Stomach (tissue), 9 donors: ENCODE results near the gene DYRK1A. TPM values are rescaled to one million over a fixed set of nuclear protein-coding genes. Genes with fewer than 3 reads are reported as not detected.
A peak's percentile ranks its signal among the peaks of the same experiment; 100 is the strongest.

ENCODE experiments used
- DNase-seq, 2 donors: peaks; one replicate each; pipeline versions ENCODE4 v3.0.0 to v3.0.0-alpha.2; 2013 to 2019
- H3K27ac ChIP-seq, 5 donors: fragments of 200-600 bp in 4 of 5; sonication (generic) in 4 of 5; one replicate each; pipeline ENCODE4 v1.5.1; 2013 to 2019; ENCODE audit warnings: mild to moderate bottlenecking in 1 of 5, moderate library complexity in 1 of 5
- H3K27me3 ChIP-seq, 3 donors: fragments of 200-600 bp; sonication (generic); one replicate each; pipeline ENCODE4 v1.5.1; 2017 to 2019; ENCODE audit warnings: mixed run types in 1 of 3
- H3K36me3 ChIP-seq, 4 donors: fragments of 200-600 bp; sonication (generic); 1 replicate in 3 of 4; 2 replicates in 1 of 4; pipeline ENCODE4 v1.5.1; 2016 to 2019
- H3K4me1 ChIP-seq, 4 donors: fragments of 200-600 bp; sonication (generic); one replicate each; pipeline ENCODE4 v1.5.1; 2016 to 2019
- H3K4me3 ChIP-seq, 4 donors: fragments of 200-600 bp; sonication (generic) in 3 of 4; one replicate each; pipeline ENCODE4 v1.5.1; 2016 to 2019; ENCODE audit warnings: mild to moderate bottlenecking in 1 of 4
- H3K9me3 ChIP-seq, 4 donors: fragments of 200-600 bp; sonication (generic); one replicate each; pipeline ENCODE4 v1.5.1; 2016 to 2019
- CTCF ChIP-seq, 7 experiments: fragments of 450-650 bp in 4 of 7; fragments of 200-600 bp in 3 of 7; sonication (generic) in 3 of 7; IDR thresholded peaks; one replicate each; pipeline ENCODE4 v1.5.1; 2016 to 2019; ENCODE audit warnings: antibody characterized with exemption in 7 of 7, control low read depth in 2 of 7, mild to moderate bottlenecking in 1 of 7
- EP300 ChIP-seq: sonication (generic); formaldehyde crosslinking; IDR thresholded peaks from one replicate; pipeline ENCODE4 v1.6.1; 2017; ENCODE audit warnings: antibody characterized with exemption
- POLR2A ChIP-seq, 4 donors: fragments of 450-650 bp; IDR thresholded peaks; one replicate each; pipeline ENCODE4 v1.6.1; 2016; ENCODE audit warnings: antibody characterized with exemption in 4 of 4, control low read depth in 2 of 4, mild to moderate bottlenecking in 1 of 4, moderate library complexity in 1 of 4
- POLR2AphosphoS5 ChIP-seq, 3 donors: sonication (generic); formaldehyde crosslinking; IDR thresholded peaks; one replicate each; pipeline ENCODE4 v1.6.1; 2016; ENCODE audit warnings: antibody characterized with exemption in 3 of 3
- WGBS, 5 donors: extraction: QIAGEN DNeasy Blood & Tissue Kit in 3 of 5; methylation state at CpG; one replicate each; pipeline versions ENCODE4 v1.1.5 to v1.1.7; 2013 to 2018; 5-methylcytosine and 5-hydroxymethylcytosine counted together
- intact Hi-C: fragments of 100-400 bp; cut with DNase I; formaldehyde crosslinking; loops from one replicate; pipeline ENCODE4 v1.15.1; 2023; ENCODE audit warnings: low total_unique reads
- polyA plus RNA-seq, 3 donors: library from polyadenylated mRNA; stranded (reverse); fragments of 200-250 nt; gene quantifications; one replicate each; pipeline ENCODE4 v1.2.3, GENCODE V29; 2013
- total RNA-seq, 5 donors: library from RNA; depleted of rRNA; stranded (reverse); fragments of >200 nt; gene quantifications; one replicate each; pipeline versions ENCODE4 v1.1.0 to v1.2.3, GENCODE V29; 2014 to 2016
- donor health status: healthy with polysubstance abuse.
- donor health status: Bipolar disorder and iron deficiency.
- donor health status: healthy.

Gene DYRK1A
- total and polyA plus RNA-seq, 8 donors, result 10.1 to 124 (median 67.0) TPM

- Histone ChIP-seq H3K4me1 (peaks cover 13 to 75% (median 50%) of the 10 kb centered on the region in 4 donors), H3K36me3 (no peaks in the 10 kb centered on the region), H3K9me3 (no peaks in the 10 kb centered on the region), H3K27ac (no peak overlapping the region), H3K4me3 (no peak overlapping the region), H3K27me3 (no peaks in the 10 kb centered on the region)
- intact Hi-C loops, result no loop called here
- DNase-seq, result no peak
- no peak for TF ChIP-seq POLR2AphosphoS5 (IDR thresholded peaks at IDR 0.05)
- no peak for TF ChIP-seq EP300
- TF ChIP-seq POLR2A (IDR thresholded peaks at IDR 0.05), result no peak
- TF ChIP-seq CTCF (IDR thresholded peaks at IDR 0.05), result no peak
- WGBS, 5 donors, result 72 to 87% (median 78%) methylated on average over 2 of the region's 2 CpGs
Observed at GRCh38 chr21:37436174-37436573, 69.6 kb downstream of the DYRK1A start.

GRCh38 chr21:37437376-37438080, 71.0 kb downstream of the DYRK1A start:
- Histone ChIP-seq H3K9me3 (no peaks in the 10 kb centered on the region), H3K27me3 (no peaks in the 10 kb centered on the region), H3K27ac (no peak overlapping the region), H3K36me3 (no peaks in the 10 kb centered on the region), H3K4me3 (no peak overlapping the region), H3K4me1 (peaks cover 11 to 78% (median 48%) of the 10 kb centered on the region in 4 donors)
- WGBS, 5 donors, result 53 to 75% (median 69%) methylated on average over 1 of the region's 1 CpG
- intact Hi-C loops, result no loop called here
- DNase-seq, result no peak
- TF ChIP-seq POLR2A (IDR thresholded peaks at IDR 0.05) (no peak), EP300 (no peak), CTCF (IDR thresholded peaks at IDR 0.05) (no peak), POLR2AphosphoS5 (IDR thresholded peaks at IDR 0.05) (no peak)

- TF ChIP-seq POLR2A (IDR thresholded peaks at IDR 0.05), result no peak
- TF ChIP-seq CTCF (IDR thresholded peaks at IDR 0.05), result no peak
- TF ChIP-seq POLR2AphosphoS5 (IDR thresholded peaks at IDR 0.05), result no peak
- TF ChIP-seq EP300, result no peak
- Histone ChIP-seq H3K4me3 (no peak overlapping the region), H3K27me3 (no peaks in the 10 kb centered on the region), H3K27ac (no peak overlapping the region), H3K4me1 (peaks cover 19 to 84% (median 48%) of the 10 kb centered on the region in 4 donors), H3K9me3 (no peaks in the 10 kb centered on the region), H3K36me3 (no peaks in the 10 kb centered on the region)
- intact Hi-C loops, result no loop called here
- 62 to 80% (median 67%) methylated on average over 4 of the region's 4 CpGs for WGBS, 5 donors
- DNase-seq, result no peak
Observed at GRCh38 chr21:37443683-37444082, 77.1 kb downstream of the DYRK1A start.

GRCh38 chr21:37445228-37445627, 78.7 kb downstream of the DYRK1A start:
- peaks cover 26 to 90% (median 52%) of the 10 kb centered on the region in 4 donors for H3K4me1 ChIP-seq
- WGBS, 5 donors, result 54 to 75% (median 60%) methylated on average over 5 of the region's 5 CpGs
- intact Hi-C loops, result no loop called here
- no peaks in the 10 kb centered on the region for H3K36me3 ChIP-seq
- no peaks in the 10 kb centered on the region for H3K9me3 ChIP-seq
- TF ChIP-seq POLR2A (IDR thresholded peaks at IDR 0.05), result no peak
- peak in 1 of 3 donors; percentile 17 for TF ChIP-seq POLR2AphosphoS5 (IDR thresholded peaks at IDR 0.05)
- no peaks in the 10 kb centered on the region for H3K27me3 ChIP-seq
- no peak overlapping the region for H3K4me3 ChIP-seq
- DNase-seq, result no peak
- H3K27ac ChIP-seq, result no peak overlapping the region

GRCh38 chr21:37446552-37446951, 80.0 kb downstream of the DYRK1A start:
- WGBS, 5 donors, result 85 to 93% (median 92%) methylated on average over 5 of the region's 5 CpGs
- intact Hi-C loops, result no loop called here
- Histone ChIP-seq H3K4me1 (peaks cover 29 to 95% (median 60%) of the 10 kb centered on the region in 4 donors), H3K27me3 (no peaks in the 10 kb centered on the region), H3K27ac (no peak overlapping the region), H3K36me3 (no peaks in the 10 kb centered on the region), H3K9me3 (no peaks in the 10 kb centered on the region), H3K4me3 (no peak overlapping the region)
- DNase-seq, result no peak
- TF ChIP-seq EP300, result no peak
- TF ChIP-seq POLR2AphosphoS5 (IDR thresholded peaks at IDR 0.05), result no peak
- no peak for TF ChIP-seq CTCF (IDR thresholded peaks at IDR 0.05)
- no peak for TF ChIP-seq POLR2A (IDR thresholded peaks at IDR 0.05)
